H9 (cell line): Measurements from ENCODE around the gene KIF5C. TPM values are rescaled to one million over a fixed set of nuclear protein-coding genes. Genes with fewer than 3 reads are reported as not detected.

Source experiments
- DNase-seq: peaks from one replicate; pipeline ENCODE4 v3.0.0-alpha.2; 2017
- H2AFZ ChIP-seq: one replicate; pipeline ENCODE4 v1.6.1; 2013; ENCODE audit warnings: mild to moderate bottlenecking, low read length, control low read depth, moderate library complexity
- H2AK5ac ChIP-seq: 2 replicates; pipeline ENCODE4 v1.6.1; 2013; ENCODE audit warnings: low read length, control low read depth, mixed read lengths; ENCODE audit not compliant: insufficient read length
- H2BK120ac ChIP-seq: one replicate; pipeline ENCODE4 v1.6.1; 2013; ENCODE audit warnings: low read depth, mild to moderate bottlenecking, low read length, control low read depth, inconsistent platforms; ENCODE audit not compliant: poor library complexity, severe bottlenecking
- H2BK12ac ChIP-seq: 2 replicates; pipeline ENCODE4 v1.6.1; 2013; ENCODE audit warnings: low read length, control low read depth, mixed read lengths, low read depth; ENCODE audit not compliant: insufficient read length
- H2BK15ac ChIP-seq: 2 replicates; pipeline ENCODE4 v1.6.1; 2013; ENCODE audit warnings: low read depth, low read length, control low read depth
- H2BK20ac ChIP-seq: one replicate; pipeline ENCODE4 v1.6.1; 2013; ENCODE audit warnings: low read depth, mild to moderate bottlenecking, low read length, control low read depth, inconsistent platforms; ENCODE audit not compliant: poor library complexity, severe bottlenecking
- H2BK5ac ChIP-seq: 2 replicates; pipeline ENCODE4 v1.6.1; 2013; ENCODE audit warnings: low read length, control low read depth, mixed read lengths; ENCODE audit not compliant: insufficient read length
- H3K14ac ChIP-seq: 2 replicates; pipeline ENCODE4 v1.6.1; 2013; ENCODE audit warnings: low read length, control low read depth; ENCODE audit not compliant: insufficient read depth
- H3K18ac ChIP-seq: 2 replicates; pipeline ENCODE4 v1.6.1; 2013; ENCODE audit warnings: low read depth, mild to moderate bottlenecking, mixed read lengths, low read length, control low read depth; ENCODE audit not compliant: insufficient read length
- H3K23ac ChIP-seq: 2 replicates; pipeline ENCODE4 v1.6.1; 2013; ENCODE audit warnings: low read length, control low read depth, mixed read lengths, low read depth; ENCODE audit not compliant: insufficient read length
- H3K23me2 ChIP-seq: 2 replicates; pipeline ENCODE4 v1.6.1; 2013; ENCODE audit warnings: low read depth, mild to moderate bottlenecking, mixed read lengths, low read length, control low read depth; ENCODE audit not compliant: insufficient read length, poor library complexity, severe bottlenecking
- H3K27ac ChIP-seq: 2 replicates; pipeline ENCODE4 v1.5.1; 2013; ENCODE audit warnings: low read length, control low read depth, mixed read lengths, low read depth; ENCODE audit not compliant: insufficient read length
- H3K27me3 ChIP-seq: 2 replicates; pipeline ENCODE4 v1.6.1; 2013; ENCODE audit warnings: low read length, control low read depth, inconsistent platforms; ENCODE audit not compliant: insufficient read depth
- H3K4ac ChIP-seq: 2 replicates; pipeline ENCODE4 v1.6.1; 2013; ENCODE audit warnings: low read depth, mild to moderate bottlenecking, control low read depth, inconsistent platforms, low read length, moderate library complexity
- H3K4me1 ChIP-seq: 2 replicates; pipeline ENCODE4 v1.6.1; 2013; ENCODE audit warnings: low read length, control low read depth, inconsistent platforms; ENCODE audit not compliant: insufficient read depth
- H3K4me2 ChIP-seq: 2 replicates; pipeline ENCODE4 v1.6.1; 2013; ENCODE audit warnings: low read length, control low read depth, mixed read lengths; ENCODE audit not compliant: insufficient read length, insufficient read depth
- H3K56ac ChIP-seq: 2 replicates; pipeline ENCODE4 v1.6.1; 2013; ENCODE audit warnings: low read depth, mild to moderate bottlenecking, mixed read lengths, low read length, control low read depth; ENCODE audit not compliant: insufficient read length
- H3K79me1 ChIP-seq: 2 replicates; pipeline ENCODE4 v1.6.1; 2013; ENCODE audit warnings: low read depth, mild to moderate bottlenecking, moderate library complexity, low read length, control low read depth, inconsistent platforms; ENCODE audit not compliant: insufficient read depth, poor library complexity, severe bottlenecking
- H3K79me2 ChIP-seq: 2 replicates; pipeline ENCODE4 v1.6.1; 2013; ENCODE audit warnings: low read length, control low read depth, inconsistent platforms; ENCODE audit not compliant: insufficient read depth
- H3K9ac ChIP-seq: 2 replicates; pipeline ENCODE4 v1.6.1; 2013; ENCODE audit warnings: low read length, control low read depth, mixed read lengths; ENCODE audit not compliant: insufficient read length; ENCODE audit errors: extremely low read depth
- H3K9me3 ChIP-seq: one replicate; pipeline ENCODE4 v1.6.1; 2013; ENCODE audit warnings: low read depth, low read length, inconsistent platforms; ENCODE audit not compliant: control insufficient read depth
- H3T11ph ChIP-seq: one replicate; pipeline ENCODE4 v1.6.1; 2013; ENCODE audit warnings: mild to moderate bottlenecking, low read length, control low read depth, inconsistent platforms
- H4K20me1 ChIP-seq: one replicate; pipeline ENCODE4 v1.6.1; 2013; ENCODE audit not compliant: control insufficient read depth, insufficient read length, insufficient read depth
- H4K5ac ChIP-seq: 2 replicates; pipeline ENCODE4 v1.6.1; 2013; ENCODE audit warnings: low read depth, mild to moderate bottlenecking, mixed read lengths, low read length, control low read depth; ENCODE audit not compliant: insufficient read length
- H4K8ac ChIP-seq: replicated peaks from 2 replicates; pipeline ENCODE4 v1.6.1; 2013; ENCODE audit warnings: low read length, control low read depth, mixed read lengths, low read depth; ENCODE audit not compliant: insufficient read length
- H4K91ac ChIP-seq: 2 replicates; pipeline ENCODE4 v1.6.1; 2013; ENCODE audit warnings: low read depth, mild to moderate bottlenecking, moderate library complexity, mixed read lengths, low read length, control low read depth; ENCODE audit not compliant: insufficient read length
- H3K27ac Mint-ChIP-seq, 3 experiments: 2 replicates in 2 of 3; 3 replicates in 1 of 3; pipeline ENCODE4 v1.8.0; 2020 to 2021; ENCODE audit warnings: mixed read lengths in 3 of 3, mild to moderate bottlenecking in 1 of 3, moderate library complexity in 1 of 3
- H3K27me3 Mint-ChIP-seq: 2 replicates; pipeline ENCODE4 v1.8.0; 2021; ENCODE audit warnings: low read depth, mild to moderate bottlenecking, moderate library complexity, mixed read lengths
- H3K36me3 Mint-ChIP-seq, 3 experiments: 2 replicates in 2 of 3; 3 replicates in 1 of 3; pipeline ENCODE4 v1.8.0; 2020 to 2021; ENCODE audit warnings: low read depth in 3 of 3, mixed read lengths in 3 of 3; ENCODE audit not compliant: insufficient read depth in 1 of 3
- H3K4me1 Mint-ChIP-seq, 2 experiments: 2 replicates each; pipeline ENCODE4 v1.8.0; 2020; ENCODE audit warnings: mixed read lengths in 2 of 2
- H3K4me3 Mint-ChIP-seq, 2 experiments: 2 replicates in 1 of 2; 3 replicates in 1 of 2; pipeline ENCODE4 v1.8.0; 2020 to 2021; ENCODE audit warnings: mild to moderate bottlenecking in 2 of 2, mixed read lengths in 2 of 2, moderate library complexity in 1 of 2
- H3K9me3 Mint-ChIP-seq, 2 experiments: 2 replicates in 1 of 2; 3 replicates in 1 of 2; pipeline ENCODE4 v1.8.0; 2020; ENCODE audit warnings: mild to moderate bottlenecking in 2 of 2, mixed read lengths in 2 of 2, moderate library complexity in 1 of 2
- WGBS: extraction: QIAGEN DNeasy Blood & Tissue Kit; methylation state at CpG from one replicate; pipeline ENCODE4 v1.1.7; 2013; ENCODE audit warnings: missing lambda C conversion rate, low lambda C conversion rate, mixed read lengths; ENCODE audit not compliant: insufficient read length; ENCODE audit errors: extremely low coverage; 5-methylcytosine and 5-hydroxymethylcytosine counted together
- total RNA-seq: library from RNA; stranded (reverse); gene quantifications from 2 replicates; pipeline ENCODE4 v1.2.1, GENCODE V29; 2021
- TF ChIP-seq, protein P1 (sequence below): fragments of 200-600 bp; sonication (generic); conservative IDR thresholded peaks from 3 replicates; pipeline ENCODE4 v1.8.0; 2021; ENCODE audit warnings: antibody characterized with exemption, mild to moderate bottlenecking

The KIF5C gene
- total RNA-seq, 1 experiment from 2014 or later: 52.9 TPM

DNA sequence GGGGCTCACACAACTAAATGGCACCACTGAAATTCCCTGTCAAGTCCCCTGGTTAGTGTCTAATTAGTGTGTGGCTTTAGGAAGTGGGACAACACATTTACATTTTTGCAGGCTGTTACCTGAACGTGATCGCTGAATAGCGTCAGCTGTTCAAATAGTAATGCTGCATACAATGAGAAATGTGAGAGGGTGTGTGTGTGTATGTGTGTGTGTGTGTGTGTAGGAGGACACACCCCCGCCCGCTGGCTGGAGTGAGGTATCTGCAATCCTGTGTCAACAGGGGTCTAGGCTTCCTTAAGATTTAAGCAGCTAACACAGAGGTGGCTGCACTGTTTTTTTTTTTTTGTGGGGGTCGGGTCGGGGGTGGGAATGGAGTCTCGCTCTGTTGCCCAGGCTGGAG is 158.7 kb downstream of the KIF5C start:
- H3K27ac ChIP-seq: no peak overlapping the region
- DNase-seq: no peak
- H3K4me1 ChIP-seq: 0 out of 2 replicates have a peak, but pooled peaks cover 3% of the 10 kb centered on the region
- no peak overlapping the region for H2BK15ac ChIP-seq
- WGBS: no CpG with 5 or more reads among the region's 8 CpGs
- no peak overlapping the region for H2AK5ac ChIP-seq
- peaks cover 29 to 33% of the 10 kb centered on the region in 2 experiments for H3K4me1 Mint-ChIP-seq
- H2BK20ac ChIP-seq: no peak overlapping the region
- H3K9ac ChIP-seq: no peak overlapping the region
- H3T11ph ChIP-seq: no peak overlapping the region
- H3K4me3 Mint-ChIP-seq: no peak overlapping the region; a peak in 1 of 5 replicates
- no peak overlapping the region for H3K14ac ChIP-seq
- H2BK5ac ChIP-seq: no peak overlapping the region
- no peaks in the 10 kb centered on the region for H3K36me3 Mint-ChIP-seq
- no peaks in the 10 kb centered on the region for H4K20me1 ChIP-seq
- TF ChIP-seq, protein P1, sequence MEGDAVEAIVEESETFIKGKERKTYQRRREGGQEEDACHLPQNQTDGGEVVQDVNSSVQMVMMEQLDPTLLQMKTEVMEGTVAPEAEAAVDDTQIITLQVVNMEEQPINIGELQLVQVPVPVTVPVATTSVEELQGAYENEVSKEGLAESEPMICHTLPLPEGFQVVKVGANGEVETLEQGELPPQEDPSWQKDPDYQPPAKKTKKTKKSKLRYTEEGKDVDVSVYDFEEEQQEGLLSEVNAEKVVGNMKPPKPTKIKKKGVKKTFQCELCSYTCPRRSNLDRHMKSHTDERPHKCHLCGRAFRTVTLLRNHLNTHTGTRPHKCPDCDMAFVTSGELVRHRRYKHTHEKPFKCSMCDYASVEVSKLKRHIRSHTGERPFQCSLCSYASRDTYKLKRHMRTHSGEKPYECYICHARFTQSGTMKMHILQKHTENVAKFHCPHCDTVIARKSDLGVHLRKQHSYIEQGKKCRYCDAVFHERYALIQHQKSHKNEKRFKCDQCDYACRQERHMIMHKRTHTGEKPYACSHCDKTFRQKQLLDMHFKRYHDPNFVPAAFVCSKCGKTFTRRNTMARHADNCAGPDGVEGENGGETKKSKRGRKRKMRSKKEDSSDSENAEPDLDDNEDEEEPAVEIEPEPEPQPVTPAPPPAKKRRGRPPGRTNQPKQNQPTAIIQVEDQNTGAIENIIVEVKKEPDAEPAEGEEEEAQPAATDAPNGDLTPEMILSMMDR: no peak
- no peak overlapping the region for H2BK12ac ChIP-seq
- H3K9me3 Mint-ChIP-seq: no peaks in the 10 kb centered on the region
- no peak overlapping the region for H3K18ac ChIP-seq
- no peak overlapping the region for H3K4me2 ChIP-seq
- no peak overlapping the region for H3K4ac ChIP-seq
- H2BK120ac ChIP-seq: no peak overlapping the region
- no peak overlapping the region for H4K5ac ChIP-seq
- H4K8ac ChIP-seq: no peak overlapping the region
- no peak overlapping the region for H3K56ac ChIP-seq
- H3K27me3 Mint-ChIP-seq: peaks cover 20% of the 10 kb centered on the region
- H3K23me2 ChIP-seq: peaks cover 3% of the 10 kb centered on the region
- no peaks in the 10 kb centered on the region for H3K79me2 ChIP-seq
- 0 out of 7 replicates have a peak overlapping the region, but pooled peaks of 1 of the 3 experiments have one; percentile 10 for H3K27ac Mint-ChIP-seq
- no peak overlapping the region for H2AFZ ChIP-seq
- no peak overlapping the region for H3K23ac ChIP-seq
- no peaks in the 10 kb centered on the region for H3K27me3 ChIP-seq
- no peaks in the 10 kb centered on the region for H3K79me1 ChIP-seq
- H4K91ac ChIP-seq: no peak overlapping the region
- no peaks in the 10 kb centered on the region for H3K9me3 ChIP-seq
